Vagina (tissue), 2 donors: ENCODE results near the gene SMIM43.

ENCODE experiments used
- POLR2A ChIP-seq, 2 donors: fragments of 450-650 bp; IDR thresholded peaks; one replicate each; pipeline ENCODE4 v1.6.1; 2017; ENCODE audit warnings: antibody characterized with exemption in 2 of 2, mild to moderate bottlenecking in 2 of 2, moderate library complexity in 2 of 2
- POLR2AphosphoS5 ChIP-seq, 2 donors: sonication (generic); formaldehyde crosslinking; IDR thresholded peaks; one replicate each; pipeline ENCODE4 v1.9.0; 2017; ENCODE audit warnings: antibody characterized with exemption in 2 of 2, mild to moderate bottlenecking in 2 of 2, low read depth in 1 of 2; ENCODE audit not compliant: insufficient read depth in 1 of 2
- TF ChIP-seq, protein P1 (sequence below), 3 experiments: fragments of 450-650 bp in 2 of 3; fragments of 200-600 bp in 1 of 3; sonication (generic) in 1 of 3; IDR thresholded peaks; one replicate each; pipeline ENCODE4 v1.5.1; 2017 to 2019; ENCODE audit warnings: antibody characterized with exemption in 3 of 3, mild to moderate bottlenecking in 2 of 3, moderate library complexity in 2 of 3

GRCh38 chr4:121739575-121739974 is 25.4 kb downstream of the SMIM43 start:
- no peak for TF ChIP-seq POLR2A (IDR thresholded peaks at IDR 0.05)
- TF ChIP-seq, protein P1, sequence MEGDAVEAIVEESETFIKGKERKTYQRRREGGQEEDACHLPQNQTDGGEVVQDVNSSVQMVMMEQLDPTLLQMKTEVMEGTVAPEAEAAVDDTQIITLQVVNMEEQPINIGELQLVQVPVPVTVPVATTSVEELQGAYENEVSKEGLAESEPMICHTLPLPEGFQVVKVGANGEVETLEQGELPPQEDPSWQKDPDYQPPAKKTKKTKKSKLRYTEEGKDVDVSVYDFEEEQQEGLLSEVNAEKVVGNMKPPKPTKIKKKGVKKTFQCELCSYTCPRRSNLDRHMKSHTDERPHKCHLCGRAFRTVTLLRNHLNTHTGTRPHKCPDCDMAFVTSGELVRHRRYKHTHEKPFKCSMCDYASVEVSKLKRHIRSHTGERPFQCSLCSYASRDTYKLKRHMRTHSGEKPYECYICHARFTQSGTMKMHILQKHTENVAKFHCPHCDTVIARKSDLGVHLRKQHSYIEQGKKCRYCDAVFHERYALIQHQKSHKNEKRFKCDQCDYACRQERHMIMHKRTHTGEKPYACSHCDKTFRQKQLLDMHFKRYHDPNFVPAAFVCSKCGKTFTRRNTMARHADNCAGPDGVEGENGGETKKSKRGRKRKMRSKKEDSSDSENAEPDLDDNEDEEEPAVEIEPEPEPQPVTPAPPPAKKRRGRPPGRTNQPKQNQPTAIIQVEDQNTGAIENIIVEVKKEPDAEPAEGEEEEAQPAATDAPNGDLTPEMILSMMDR (IDR thresholded peaks at IDR 0.05) = no peak
- no peak for TF ChIP-seq POLR2AphosphoS5 (IDR thresholded peaks at IDR 0.05; ENCODE audit: insufficient read depth in 1 of 2, low read depth in 1 of 2)
